Liver (tissue), 9 donors: ENCODE results near the gene DSE. TPM values are rescaled to one million over a fixed set of nuclear protein-coding genes. Genes with fewer than 3 reads are reported as not detected.

ENCODE experiments used
- DNase-seq: peaks from one replicate; pipeline ENCODE4 v3.0.0-alpha.2; 2017; ENCODE audit warnings: low spot score
- H3K27ac ChIP-seq, 2 donors: one replicate each; pipeline ENCODE4 v1.7.0; 2013; ENCODE audit warnings: inconsistent platforms in 2 of 2, low read length in 2 of 2, control low read depth in 1 of 2, low read depth in 1 of 2, mild to moderate bottlenecking in 1 of 2
- H3K27me3 ChIP-seq, 4 donors: one replicate each; pipeline versions ENCODE4 v1.6.1 to v1.7.0; 2013; ENCODE audit warnings: low read length in 3 of 4, inconsistent platforms in 1 of 4, mild to moderate bottlenecking in 1 of 4, moderate library complexity in 1 of 4; ENCODE audit not compliant: control insufficient read depth in 4 of 4, insufficient read depth in 4 of 4
- H3K36me3 ChIP-seq, 4 donors: one replicate each; pipeline versions ENCODE4 v1.6.1 to v1.7.0; 2013; ENCODE audit warnings: low read length in 3 of 4, mild to moderate bottlenecking in 3 of 4, low read depth in 1 of 4, moderate library complexity in 1 of 4; ENCODE audit not compliant: control insufficient read depth in 4 of 4, insufficient read depth in 3 of 4
- H3K4me1 ChIP-seq, 4 donors: one replicate each; pipeline versions ENCODE4 v1.6.1 to v1.7.0; 2013; ENCODE audit warnings: low read length in 3 of 4, mild to moderate bottlenecking in 3 of 4, moderate library complexity in 1 of 4; ENCODE audit not compliant: control insufficient read depth in 4 of 4, insufficient read depth in 4 of 4
- H3K4me3 ChIP-seq, 3 donors: one replicate each; pipeline versions ENCODE4 v1.6.1 to v1.7.0; 2013; ENCODE audit warnings: low read length in 3 of 3, control low read depth in 1 of 3, low read depth in 1 of 3, mild to moderate bottlenecking in 1 of 3
- H3K9ac ChIP-seq, 2 donors: one replicate each; pipeline ENCODE4 v1.7.0; 2013; ENCODE audit warnings: low read length in 2 of 2, mild to moderate bottlenecking in 2 of 2, moderate library complexity in 2 of 2, control low read depth in 1 of 2, low read depth in 1 of 2
- H3K9me3 ChIP-seq, 4 donors: one replicate each; pipeline versions ENCODE4 v1.6.1 to v1.7.0; 2013; ENCODE audit warnings: low read length in 3 of 4; ENCODE audit not compliant: control insufficient read depth in 4 of 4
- EGR1 ChIP-seq, 2 donors: IDR thresholded peaks; 2 replicates each; pipeline ENCODE4 v1.6.1; 2016 to 2018; ENCODE audit warnings: antibody characterized with exemption in 2 of 2, low read depth in 2 of 2
- FOXA1 ChIP-seq: IDR thresholded peaks from 2 replicates; pipeline ENCODE4 v1.6.1; 2016; ENCODE audit warnings: antibody characterized with exemption
- FOXA2 ChIP-seq: IDR thresholded peaks from 2 replicates; pipeline ENCODE4 v1.6.1; 2016; ENCODE audit warnings: antibody characterized with exemption
- GABPA ChIP-seq, 2 donors: IDR thresholded peaks in 1 of 2; conservative IDR thresholded peaks in 1 of 2; 2 replicates each; pipeline ENCODE4 v1.6.1; 2016; ENCODE audit warnings: antibody characterized with exemption in 2 of 2, mild to moderate bottlenecking in 1 of 2, moderate library complexity in 1 of 2
- HNF4A ChIP-seq, 2 donors: conservative IDR thresholded peaks; 2 replicates each; pipeline ENCODE4 v1.6.1; 2016; ENCODE audit warnings: antibody characterized with exemption in 2 of 2, mild to moderate bottlenecking in 2 of 2
- HNF4G ChIP-seq: IDR thresholded peaks from 2 replicates; pipeline ENCODE4 v1.6.1; 2016; ENCODE audit warnings: antibody characterized with exemption
- JUND ChIP-seq, 2 donors: IDR thresholded peaks; 2 replicates each; pipeline ENCODE4 v1.6.1; 2016; ENCODE audit warnings: antibody characterized with exemption in 2 of 2
- NR2F2 ChIP-seq: IDR thresholded peaks from 2 replicates; pipeline ENCODE4 v1.6.1; 2016; ENCODE audit warnings: antibody characterized with exemption
- RAD21 ChIP-seq, 2 donors: IDR thresholded peaks; 2 replicates each; pipeline ENCODE4 v1.6.1; 2016; ENCODE audit warnings: antibody characterized with exemption in 2 of 2, mild to moderate bottlenecking in 2 of 2
- RXRA ChIP-seq, 2 donors: IDR thresholded peaks; 2 replicates each; pipeline ENCODE4 v1.6.1; 2017 to 2018; ENCODE audit warnings: antibody characterized with exemption in 2 of 2, mild to moderate bottlenecking in 1 of 2
- SP1 ChIP-seq: IDR thresholded peaks from 2 replicates; pipeline ENCODE4 v1.6.1; 2018; ENCODE audit warnings: antibody characterized with exemption, mild to moderate bottlenecking
- TAF1 ChIP-seq: conservative IDR thresholded peaks from 2 replicates; pipeline ENCODE4 v1.6.1; 2016; ENCODE audit warnings: antibody characterized with exemption, mild to moderate bottlenecking
- YY1 ChIP-seq: IDR thresholded peaks from 2 replicates; pipeline ENCODE4 v1.6.1; 2016; ENCODE audit warnings: antibody characterized with exemption, mild to moderate bottlenecking
- WGBS: extraction: QIAGEN DNeasy Blood & Tissue Kit; methylation state at CpG from one replicate; pipeline ENCODE4 v1.1.7; 2013; 5-methylcytosine and 5-hydroxymethylcytosine counted together
- polyA plus RNA-seq, 2 donors: library from polyadenylated mRNA; stranded (reverse) in 1 of 2; unstranded in 1 of 2; fragments of 200-250 nt in 1 of 2; fragments of >200 nt in 1 of 2; fragmentation: Nextera tagmentation in 1 of 2; extraction: Ambion mirVana in 1 of 2; gene quantifications; one replicate each; pipeline versions ENCODE4 v1.2.1 to v1.2.3, GENCODE V29; 2013 to 2015
- total RNA-seq, 2 donors: library from RNA; depleted of rRNA; stranded (reverse); fragments of >200 nt; gene quantifications; one replicate each; pipeline ENCODE4 v1.2.3, GENCODE V29; 2014
- TF ChIP-seq, protein P1 (sequence below): IDR thresholded peaks from 2 replicates; pipeline ENCODE4 v1.6.1; 2016; ENCODE audit warnings: antibody characterized with exemption
- TF ChIP-seq, protein P2 (sequence below): IDR thresholded peaks from 2 replicates; pipeline ENCODE4 v1.6.1; 2016; ENCODE audit warnings: antibody characterized with exemption, mild to moderate bottlenecking
- TF ChIP-seq, protein P3 (sequence below): fragments of 150-350 bp; IDR thresholded peaks from 2 replicates; pipeline ENCODE4 v1.5.1; 2017; ENCODE audit warnings: improper control_type of control experiment, low read depth, low read length; ENCODE audit not compliant: missing input control
- TF ChIP-seq, protein P4 (sequence below): IDR thresholded peaks from 2 replicates; pipeline ENCODE4 v1.6.1; 2016; ENCODE audit warnings: antibody characterized with exemption
- TF ChIP-seq, protein P5 (sequence below): IDR thresholded peaks from 2 replicates; pipeline ENCODE4 v1.6.1; 2016; ENCODE audit warnings: antibody characterized with exemption
- donor health status: healthy.
- donor health status: healthy.
- donor health status: healthy.
- donor health status: healthy.
- donor health status: healthy.

Gene DSE
- total and polyA plus RNA-seq, 4 donors = 5.5 to 22.8 (median 9.6) TPM

DNA sequence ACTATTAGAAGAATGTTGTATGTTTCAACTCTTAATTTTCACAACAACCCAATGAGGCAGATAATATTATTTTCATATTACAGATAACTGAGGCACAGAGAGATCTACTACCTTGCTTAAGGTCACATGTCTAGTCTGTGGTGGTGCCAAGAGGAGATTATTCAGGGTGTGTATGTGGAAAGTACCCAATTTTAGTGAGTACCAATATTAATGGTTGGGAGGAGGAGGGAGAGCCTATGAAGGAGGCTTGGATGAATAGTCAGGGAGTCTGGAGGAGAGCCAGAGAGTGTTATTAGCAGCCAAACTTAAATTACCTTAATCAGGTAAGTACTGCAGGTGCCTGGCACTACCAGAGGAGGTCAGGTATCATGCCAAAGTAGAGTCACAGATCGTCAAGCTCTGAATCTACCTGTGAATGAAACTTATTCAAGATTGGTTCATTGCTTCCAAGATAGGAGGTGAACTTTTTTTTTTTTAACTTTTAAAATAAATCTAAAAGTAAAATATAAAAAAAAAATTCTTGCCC lies 79.5 kb downstream of the DSE start:
- Histone ChIP-seq H3K4me1 (peaks cover 0 to 9% (median 0%) of the 10 kb centered on the region in 4 donors), H3K36me3 (no peaks in the 10 kb centered on the region), H3K27ac (no peak overlapping the region), H3K27me3 (no peaks in the 10 kb centered on the region), H3K4me3 (no peak overlapping the region), H3K9ac (no peak overlapping the region), H3K9me3 (no peaks in the 10 kb centered on the region)
- 80% methylated on average over 1 of the region's 1 CpG for WGBS
- no peak for TF ChIP-seq SP1
- no peak for TF ChIP-seq HNF4A (conservative IDR thresholded peaks at IDR 0.05)
- TF ChIP-seq RXRA (IDR thresholded peaks at IDR 0.05) = no peak
- TF ChIP-seq, protein P1, sequence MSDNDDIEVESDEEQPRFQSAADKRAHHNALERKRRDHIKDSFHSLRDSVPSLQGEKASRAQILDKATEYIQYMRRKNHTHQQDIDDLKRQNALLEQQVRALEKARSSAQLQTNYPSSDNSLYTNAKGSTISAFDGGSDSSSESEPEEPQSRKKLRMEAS = no peak
- TF ChIP-seq GABPA (IDR thresholded peaks at IDR 0.05 in 1 of 2, conservative IDR thresholded peaks at IDR 0.05 in 1 of 2) = no peak
- no peak for TF ChIP-seq JUND (IDR thresholded peaks at IDR 0.05)
- no peak for TF ChIP-seq FOXA2
- TF ChIP-seq TAF1 = no peak
- no peak for TF ChIP-seq NR2F2
- TF ChIP-seq RAD21 (IDR thresholded peaks at IDR 0.05) = no peak
- no peak for TF ChIP-seq EGR1 (IDR thresholded peaks at IDR 0.05; ENCODE audit: low read depth in 2 of 2)
- TF ChIP-seq, protein P2, sequence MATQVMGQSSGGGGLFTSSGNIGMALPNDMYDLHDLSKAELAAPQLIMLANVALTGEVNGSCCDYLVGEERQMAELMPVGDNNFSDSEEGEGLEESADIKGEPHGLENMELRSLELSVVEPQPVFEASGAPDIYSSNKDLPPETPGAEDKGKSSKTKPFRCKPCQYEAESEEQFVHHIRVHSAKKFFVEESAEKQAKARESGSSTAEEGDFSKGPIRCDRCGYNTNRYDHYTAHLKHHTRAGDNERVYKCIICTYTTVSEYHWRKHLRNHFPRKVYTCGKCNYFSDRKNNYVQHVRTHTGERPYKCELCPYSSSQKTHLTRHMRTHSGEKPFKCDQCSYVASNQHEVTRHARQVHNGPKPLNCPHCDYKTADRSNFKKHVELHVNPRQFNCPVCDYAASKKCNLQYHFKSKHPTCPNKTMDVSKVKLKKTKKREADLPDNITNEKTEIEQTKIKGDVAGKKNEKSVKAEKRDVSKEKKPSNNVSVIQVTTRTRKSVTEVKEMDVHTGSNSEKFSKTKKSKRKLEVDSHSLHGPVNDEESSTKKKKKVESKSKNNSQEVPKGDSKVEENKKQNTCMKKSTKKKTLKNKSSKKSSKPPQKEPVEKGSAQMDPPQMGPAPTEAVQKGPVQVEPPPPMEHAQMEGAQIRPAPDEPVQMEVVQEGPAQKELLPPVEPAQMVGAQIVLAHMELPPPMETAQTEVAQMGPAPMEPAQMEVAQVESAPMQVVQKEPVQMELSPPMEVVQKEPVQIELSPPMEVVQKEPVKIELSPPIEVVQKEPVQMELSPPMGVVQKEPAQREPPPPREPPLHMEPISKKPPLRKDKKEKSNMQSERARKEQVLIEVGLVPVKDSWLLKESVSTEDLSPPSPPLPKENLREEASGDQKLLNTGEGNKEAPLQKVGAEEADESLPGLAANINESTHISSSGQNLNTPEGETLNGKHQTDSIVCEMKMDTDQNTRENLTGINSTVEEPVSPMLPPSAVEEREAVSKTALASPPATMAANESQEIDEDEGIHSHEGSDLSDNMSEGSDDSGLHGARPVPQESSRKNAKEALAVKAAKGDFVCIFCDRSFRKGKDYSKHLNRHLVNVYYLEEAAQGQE = no peak
- no peak for DNase-seq

DNA sequence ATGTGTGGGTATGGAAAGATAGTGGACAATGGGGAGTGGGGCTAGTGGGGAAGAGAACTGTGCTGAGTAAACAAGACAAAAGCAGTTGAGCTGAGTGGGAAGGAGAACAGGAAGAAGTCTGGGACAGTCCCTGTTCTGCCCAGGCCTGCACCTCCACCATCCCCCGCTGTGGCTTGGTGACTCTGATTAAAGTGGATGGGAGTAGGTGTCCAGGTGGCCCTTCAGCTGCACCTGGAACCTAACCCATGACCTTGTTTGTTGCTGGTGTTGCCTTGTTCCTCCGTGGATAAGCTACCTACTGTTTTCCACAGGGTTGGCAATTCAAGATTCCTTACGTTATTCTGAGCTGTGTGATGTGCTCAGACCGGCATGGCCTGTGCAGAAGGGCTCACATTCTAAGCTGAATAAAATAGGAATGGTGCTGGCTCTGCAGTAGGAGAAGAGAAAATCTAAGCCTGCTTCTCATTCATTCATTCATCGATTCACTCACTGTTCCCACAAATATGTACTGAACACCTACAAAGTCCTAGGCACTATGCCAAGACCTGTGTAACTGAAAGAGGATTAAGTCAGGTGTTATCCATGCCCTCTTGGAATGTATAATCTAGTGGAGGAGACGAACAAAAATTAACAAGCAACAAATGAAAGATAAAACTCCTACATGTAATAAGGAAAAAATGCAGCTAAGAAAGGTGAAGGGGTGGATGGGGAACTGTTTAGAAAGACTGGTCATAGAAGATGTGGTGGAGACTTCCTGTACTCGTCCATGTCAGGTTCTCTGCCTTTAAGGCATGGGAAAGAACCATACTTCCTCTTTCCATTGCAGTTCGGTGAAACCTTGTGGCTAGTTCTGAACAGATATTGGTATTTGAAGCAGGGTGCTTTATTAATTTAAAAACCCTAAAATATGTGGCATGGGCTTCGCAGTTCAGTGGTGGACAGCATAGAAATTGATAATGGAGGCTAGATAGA lies 80.3 kb downstream of the DSE start:
- Histone ChIP-seq H3K27ac (no peak overlapping the region), H3K9ac (no peak overlapping the region), H3K36me3 (no peaks in the 10 kb centered on the region), H3K4me1 (peaks cover 0 to 9% (median 0%) of the 10 kb centered on the region in 4 donors), H3K9me3 (no peaks in the 10 kb centered on the region), H3K27me3 (no peaks in the 10 kb centered on the region), H3K4me3 (no peak overlapping the region)
- WGBS = 83% methylated on average over 9 of the region's 9 CpGs
- DNase-seq = no peak
- TF ChIP-seq SP1 (no peak), EGR1 (IDR thresholded peaks at IDR 0.05; ENCODE audit: low read depth in 2 of 2) (no peak), RAD21 (IDR thresholded peaks at IDR 0.05) (no peak), NR2F2 (no peak), HNF4A (conservative IDR thresholded peaks at IDR 0.05) (no peak), FOXA2 (no peak), HNF4G (no peak), FOXA1 (no peak), JUND (IDR thresholded peaks at IDR 0.05) (no peak), RXRA (IDR thresholded peaks at IDR 0.05) (no peak), TAF1 (no peak), YY1 (no peak)
- TF ChIP-seq, protein P1 = no peak
- TF ChIP-seq, protein P3, sequence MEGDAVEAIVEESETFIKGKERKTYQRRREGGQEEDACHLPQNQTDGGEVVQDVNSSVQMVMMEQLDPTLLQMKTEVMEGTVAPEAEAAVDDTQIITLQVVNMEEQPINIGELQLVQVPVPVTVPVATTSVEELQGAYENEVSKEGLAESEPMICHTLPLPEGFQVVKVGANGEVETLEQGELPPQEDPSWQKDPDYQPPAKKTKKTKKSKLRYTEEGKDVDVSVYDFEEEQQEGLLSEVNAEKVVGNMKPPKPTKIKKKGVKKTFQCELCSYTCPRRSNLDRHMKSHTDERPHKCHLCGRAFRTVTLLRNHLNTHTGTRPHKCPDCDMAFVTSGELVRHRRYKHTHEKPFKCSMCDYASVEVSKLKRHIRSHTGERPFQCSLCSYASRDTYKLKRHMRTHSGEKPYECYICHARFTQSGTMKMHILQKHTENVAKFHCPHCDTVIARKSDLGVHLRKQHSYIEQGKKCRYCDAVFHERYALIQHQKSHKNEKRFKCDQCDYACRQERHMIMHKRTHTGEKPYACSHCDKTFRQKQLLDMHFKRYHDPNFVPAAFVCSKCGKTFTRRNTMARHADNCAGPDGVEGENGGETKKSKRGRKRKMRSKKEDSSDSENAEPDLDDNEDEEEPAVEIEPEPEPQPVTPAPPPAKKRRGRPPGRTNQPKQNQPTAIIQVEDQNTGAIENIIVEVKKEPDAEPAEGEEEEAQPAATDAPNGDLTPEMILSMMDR = no peak
- TF ChIP-seq, protein P2 = no peak
- TF ChIP-seq, protein P4, sequence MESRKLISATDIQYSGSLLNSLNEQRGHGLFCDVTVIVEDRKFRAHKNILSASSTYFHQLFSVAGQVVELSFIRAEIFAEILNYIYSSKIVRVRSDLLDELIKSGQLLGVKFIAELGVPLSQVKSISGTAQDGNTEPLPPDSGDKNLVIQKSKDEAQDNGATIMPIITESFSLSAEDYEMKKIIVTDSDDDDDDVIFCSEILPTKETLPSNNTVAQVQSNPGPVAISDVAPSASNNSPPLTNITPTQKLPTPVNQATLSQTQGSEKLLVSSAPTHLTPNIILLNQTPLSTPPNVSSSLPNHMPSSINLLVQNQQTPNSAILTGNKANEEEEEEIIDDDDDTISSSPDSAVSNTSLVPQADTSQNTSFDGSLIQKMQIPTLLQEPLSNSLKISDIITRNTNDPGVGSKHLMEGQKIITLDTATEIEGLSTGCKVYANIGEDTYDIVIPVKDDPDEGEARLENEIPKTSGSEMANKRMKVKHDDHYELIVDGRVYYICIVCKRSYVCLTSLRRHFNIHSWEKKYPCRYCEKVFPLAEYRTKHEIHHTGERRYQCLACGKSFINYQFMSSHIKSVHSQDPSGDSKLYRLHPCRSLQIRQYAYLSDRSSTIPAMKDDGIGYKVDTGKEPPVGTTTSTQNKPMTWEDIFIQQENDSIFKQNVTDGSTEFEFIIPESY = no peak
- TF ChIP-seq, protein P5, sequence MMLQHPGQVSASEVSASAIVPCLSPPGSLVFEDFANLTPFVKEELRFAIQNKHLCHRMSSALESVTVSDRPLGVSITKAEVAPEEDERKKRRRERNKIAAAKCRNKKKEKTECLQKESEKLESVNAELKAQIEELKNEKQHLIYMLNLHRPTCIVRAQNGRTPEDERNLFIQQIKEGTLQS = no peak
